HepG2 (cell line): ENCODE results near the gene BSG. TPM values are rescaled to one million over a fixed set of nuclear protein-coding genes. Genes with fewer than 3 reads are reported as not detected.

Experiments
- AKAP8 ChIP-seq: sonication (generic); formaldehyde crosslinking; IDR thresholded peaks from 2 replicates; pipeline ENCODE4 v1.5.1; 2020; ENCODE audit warnings: mild to moderate bottlenecking, missing genetic modification reagents
- CC2D1A ChIP-seq: sonication (generic); formaldehyde crosslinking; IDR thresholded peaks from 2 replicates; pipeline ENCODE4 v1.8.1; 2023; ENCODE audit warnings: mild to moderate bottlenecking, missing genetic modification reagents
- HDAC2 ChIP-seq: sonication (generic); formaldehyde crosslinking; IDR thresholded peaks from 2 replicates; pipeline ENCODE4 v1.4.0; 2020; ENCODE audit warnings: missing genetic modification reagents
- HIC2 ChIP-seq: sonication (generic); formaldehyde crosslinking; IDR thresholded peaks from 2 replicates; pipeline ENCODE4 v1.9.0; 2022; ENCODE audit warnings: low read depth, missing genetic modification reagents
- HNF4A ChIP-seq: sonication (generic); formaldehyde crosslinking; IDR thresholded peaks from 2 replicates; pipeline ENCODE4 v1.4.0; 2020; ENCODE audit warnings: missing genetic modification reagents
- HNF4G ChIP-seq, 2 experiments: sonication (generic) in 1 of 2; formaldehyde crosslinking in 1 of 2; IDR thresholded peaks; 2 replicates each; pipeline versions ENCODE4 v1.4.0 to v1.6.1; 2011 to 2020; ENCODE audit warnings: borderline replicate concordance in 2 of 2, low read depth in 2 of 2, mild to moderate bottlenecking in 2 of 2, low read length in 1 of 2, missing genetic modification reagents in 1 of 2, moderate library complexity in 1 of 2
- MYC ChIP-seq: sonication (generic); formaldehyde crosslinking; IDR thresholded peaks from 2 replicates; pipeline ENCODE4 v1.9.0; 2021; ENCODE audit warnings: missing genetic modification reagents, borderline replicate concordance
- NR3C1 ChIP-seq: sonication (generic); formaldehyde crosslinking; IDR thresholded peaks from 2 replicates; pipeline ENCODE4 v1.4.0; 2020; ENCODE audit warnings: missing genetic modification reagents
- PITX1 ChIP-seq: sonication (generic); formaldehyde crosslinking; IDR thresholded peaks from 2 replicates; pipeline ENCODE4 v1.5.1; 2020; ENCODE audit warnings: mild to moderate bottlenecking, missing genetic modification reagents
- POLR2G ChIP-seq: fragments of 200-400 bp; formaldehyde crosslinking; IDR thresholded peaks from 2 replicates; pipeline ENCODE4 v1.6.1; 2018; ENCODE audit warnings: mild to moderate bottlenecking, low read depth, low read length, moderate library complexity
- SMAD1 ChIP-seq: sonication (generic); formaldehyde crosslinking; IDR thresholded peaks from 2 replicates; pipeline ENCODE4 v1.4.0; 2020; ENCODE audit warnings: missing genetic modification reagents, low read depth, mild to moderate bottlenecking, borderline replicate concordance
- TFDP2 ChIP-seq: sonication (generic); formaldehyde crosslinking; IDR thresholded peaks from 2 replicates; pipeline ENCODE4 v1.4.0; 2020; ENCODE audit warnings: missing genetic modification reagents
- ZFP82 ChIP-seq: sonication (generic); formaldehyde crosslinking; IDR thresholded peaks from 2 replicates; pipeline ENCODE4 v1.5.1; 2020; ENCODE audit warnings: mild to moderate bottlenecking, missing genetic modification reagents, borderline replicate concordance
- ZMYM3 ChIP-seq: sonication (generic); formaldehyde crosslinking; IDR thresholded peaks from 2 replicates; pipeline ENCODE4 v1.5.1; 2020; ENCODE audit warnings: mild to moderate bottlenecking, missing genetic modification reagents
- ZNF333 ChIP-seq: sonication (generic); formaldehyde crosslinking; IDR thresholded peaks from 2 replicates; pipeline ENCODE4 v1.4.0; 2020; ENCODE audit warnings: mild to moderate bottlenecking, missing genetic modification reagents, borderline replicate concordance
- ZNF746 ChIP-seq: sonication (generic); formaldehyde crosslinking; IDR thresholded peaks from 2 replicates; pipeline ENCODE4 v1.8.0; 2022; ENCODE audit warnings: mild to moderate bottlenecking, missing genetic modification reagents
- ZNF766 ChIP-seq: sonication (generic); formaldehyde crosslinking; IDR thresholded peaks from 2 replicates; pipeline ENCODE4 v1.5.0; 2020; ENCODE audit warnings: missing genetic modification reagents, borderline replicate concordance
- ZNF770 ChIP-seq: sonication (generic); formaldehyde crosslinking; IDR thresholded peaks from 2 replicates; pipeline ENCODE4 v1.5.0; 2020; ENCODE audit warnings: mild to moderate bottlenecking, missing genetic modification reagents
- ZNF782 ChIP-seq: sonication (generic); formaldehyde crosslinking; IDR thresholded peaks from 2 replicates; pipeline ENCODE4 v1.4.0; 2020; ENCODE audit warnings: missing genetic modification reagents, mild to moderate bottlenecking, borderline replicate concordance
- ZNF800 ChIP-seq: sonication (generic); formaldehyde crosslinking; IDR thresholded peaks from 2 replicates; pipeline ENCODE4 v1.4.0; 2020; ENCODE audit warnings: missing genetic modification reagents
- polyA plus RNA-seq, 8 experiments: library from polyadenylated mRNA; depleted of rRNA in 3 of 8; stranded (reverse) in 7 of 8; unstranded in 1 of 8; fragments of >200 nt; fragmentation: Illumina TruSeq in 4 of 8; extraction: Trizol in 4 of 8; gene quantifications; 2 replicates each; pipeline versions ENCODE4 v1.2.1 to v1.2.3, GENCODE V29; 2011 to 2016; ENCODE audit warnings: low read depth in 4 of 8, missing spikeins in 1 of 8, mixed read lengths in 1 of 8; ENCODE audit not compliant: insufficient read depth in 1 of 8
- total RNA-seq, 5 experiments: library from RNA; depleted of rRNA; stranded (reverse); fragments of >200 nt; fragmentation: Illumina TruSeq; extraction: Trizol; gene quantifications; 2 replicates each; pipeline ENCODE4 v1.2.3, GENCODE V29; 2016; ENCODE audit warnings: low read depth in 1 of 5

Gene BSG
- total and polyA plus RNA-seq, 2 of the 13 experiments (the other 11 are each of a cell fraction or from before 2014, with no cell fraction given) = 309 to 754 TPM

- 0 out of 2 replicates have a peak, but pooled peaks have one; percentile 68 for TF ChIP-seq CC2D1A
- TF ChIP-seq SMAD1 (CRISPR knock-in tag) = 0 out of 2 replicates have a peak, but pooled peaks have one; percentile 8
- TF ChIP-seq HDAC2 (CRISPR knock-in tag) = peak; percentile 4; the same call in 1 of the 2 replicates
- TF ChIP-seq ZNF333 (CRISPR knock-in tag) = 0 out of 2 replicates have a peak, but pooled peaks have one; percentile 31
- TF ChIP-seq ZMYM3 (CRISPR knock-in tag) = peak; percentile 95
- peak; percentile 72 for TF ChIP-seq HNF4A (CRISPR knock-in tag)
- 0 out of 2 replicates have a peak, but pooled peaks have one; percentile 13 for TF ChIP-seq ZFP82 (CRISPR knock-in tag)
- 0 out of 2 replicates have a peak, but pooled peaks have one; percentile 39 for TF ChIP-seq ZNF782 (CRISPR knock-in tag)
- TF ChIP-seq POLR2G = no peak
- peak; percentile 76 for TF ChIP-seq HNF4G (IDR thresholded peaks at IDR 0.05; ENCODE audit: borderline replicate concordance, low read depth, low read length)
- TF ChIP-seq HNF4G (CRISPR knock-in tag; IDR thresholded peaks at IDR 0.05; ENCODE audit: borderline replicate concordance, low read depth) = no peak; the same call in 1 of the 2 replicates
- TF ChIP-seq HIC2 = no peak; the same call in 1 of the 2 replicates
- no peak for TF ChIP-seq MYC
- peak; percentile 21; the same call in 1 of the 2 replicates for TF ChIP-seq AKAP8 (CRISPR knock-in tag)
- TF ChIP-seq PITX1 (CRISPR knock-in tag) = 0 out of 2 replicates have a peak, but pooled peaks have one; percentile 37
- TF ChIP-seq ZNF800 (CRISPR knock-in tag) = 0 out of 2 replicates have a peak, but pooled peaks have one; percentile 50
- TF ChIP-seq ZNF746 (CRISPR knock-in tag) = peak; percentile 83; the same call in 1 of the 2 replicates
- 0 out of 2 replicates have a peak, but pooled peaks have one; percentile 34 for TF ChIP-seq ZNF766 (CRISPR knock-in tag)
- TF ChIP-seq TFDP2 (CRISPR knock-in tag) = no peak
- peak; percentile 23; the same call in 1 of the 2 replicates for TF ChIP-seq ZNF770 (CRISPR knock-in tag)
- no peak for TF ChIP-seq NR3C1 (CRISPR knock-in tag)
These were observed 42.0 kb upstream of the BSG start (continued) for GRCh38 chr19:530134-531008.
